CD4-positive, CD25-positive, alpha-beta regulatory T cell (primary cell): Measurements from ENCODE around the gene GANC. TPM values are rescaled to one million over a fixed set of nuclear protein-coding genes. Genes with fewer than 3 reads are reported as not detected.

Source experiments
- ATAC-seq, 2 donors: fragments of 150-1000 bp; cut with Tn5 transposase; one replicate each; pipeline ENCODE4 v1.10.0; 2021; ENCODE audit warnings: low read depth in 2 of 2, moderate number of reproducible peaks in 2 of 2, moderate library complexity in 1 of 2
- DNase-seq, 3 donors: peaks; one replicate each; pipeline versions ENCODE4 v3.0.0 to v3.0.0-alpha.2; 2012 to 2022; ENCODE audit warnings: mixed read lengths in 1 of 3
- H3K27ac ChIP-seq: one replicate; pipeline ENCODE4 v1.7.0; 2013; ENCODE audit warnings: mild to moderate bottlenecking, low read length; ENCODE audit not compliant: insufficient read depth, poor library complexity, severe bottlenecking
- H3K27me3 ChIP-seq: one replicate; pipeline ENCODE4 v1.7.0; 2013; ENCODE audit warnings: low read length; ENCODE audit not compliant: control insufficient read depth, insufficient read depth
- H3K36me3 ChIP-seq: one replicate; pipeline ENCODE4 v1.7.0; 2013; ENCODE audit warnings: mild to moderate bottlenecking, low read length, moderate library complexity; ENCODE audit not compliant: control insufficient read depth, insufficient read depth
- H3K4me1 ChIP-seq: 2 replicates; pipeline ENCODE4 v1.7.0; 2013; ENCODE audit warnings: mild to moderate bottlenecking, low read length; ENCODE audit not compliant: insufficient read depth, control insufficient read depth, poor library complexity, severe bottlenecking
- H3K4me3 ChIP-seq: one replicate; pipeline ENCODE4 v1.7.0; 2013; ENCODE audit warnings: low read depth, mild to moderate bottlenecking, low read length, moderate library complexity
- H3K9me3 ChIP-seq, 2 experiments: 1 replicate in 1 of 2; 2 replicates in 1 of 2; pipeline ENCODE4 v1.7.0; 2013; ENCODE audit warnings: low read length in 2 of 2, mild to moderate bottlenecking in 1 of 2, moderate library complexity in 1 of 2; ENCODE audit not compliant: control insufficient read depth in 2 of 2
- H3K27ac Mint-ChIP-seq, 3 donors: one replicate each; pipeline ENCODE4 v1.8.0; 2020 to 2022; ENCODE audit warnings: mild to moderate bottlenecking in 3 of 3, mixed read lengths in 3 of 3, moderate library complexity in 2 of 3
- H3K27me3 Mint-ChIP-seq: one replicate; pipeline ENCODE4 v1.8.0; 2022; ENCODE audit warnings: mild to moderate bottlenecking, mixed read lengths
- H3K36me3 Mint-ChIP-seq: one replicate; pipeline ENCODE4 v1.8.0; 2020; ENCODE audit warnings: mixed read lengths
- H3K4me1 Mint-ChIP-seq, 4 donors: one replicate each; pipeline ENCODE4 v1.8.0; 2020 to 2022; ENCODE audit warnings: mixed read lengths in 4 of 4, mild to moderate bottlenecking in 1 of 4
- H3K4me3 Mint-ChIP-seq, 4 donors: one replicate each; pipeline ENCODE4 v1.8.0; 2020 to 2022; ENCODE audit warnings: mild to moderate bottlenecking in 4 of 4, mixed read lengths in 4 of 4, moderate library complexity in 3 of 4
- H3K9me3 Mint-ChIP-seq, 7 donors: one replicate each; pipeline ENCODE4 v1.8.0; 2020 to 2022; ENCODE audit warnings: mixed read lengths in 7 of 7, mild to moderate bottlenecking in 3 of 7, moderate library complexity in 2 of 7
- polyA plus RNA-seq, 4 donors: library from polyadenylated mRNA; unstranded; fragments of 300-500 nt; fragmentation: Illumina TruSeq; gene quantifications; one replicate each; pipeline ENCODE4 v1.2.3, GENCODE V29; 2021
- total RNA-seq: library from RNA; stranded (reverse); gene quantifications from one replicate; pipeline ENCODE4 v1.2.3, GENCODE V29; 2022

The GANC gene
- total and polyA plus RNA-seq, 5 donors from 2014 or later: 10.2 to 33.8 (median 14.5) TPM

GRCh38 chr15:42273900-42274701, 1.1 kb downstream of the GANC start:
- Mint-ChIP-seq H3K4me3 (peak overlapping the region; percentile 94 to 100 (median 99)), H3K4me1 (peaks cover 27 to 66% (median 45%) of the 10 kb centered on the region in 4 donors), H3K36me3 (peaks cover 6% of the 10 kb centered on the region), H3K27ac (peak overlapping the region; percentile 99 to 100 (median 99)), H3K27me3 (peaks cover 4% of the 10 kb centered on the region), H3K9me3 (no peaks in the 10 kb centered on the region)
- peak; percentile 28 to 85 (median 69) for DNase-seq
- Histone ChIP-seq H3K27ac (peak overlapping the region; percentile 94), H3K9me3 (no peaks in the 10 kb centered on the region), H3K36me3 (peaks cover 6% of the 10 kb centered on the region), H3K27me3 (no peaks in the 10 kb centered on the region), H3K4me3 (peak overlapping the region; percentile 95), H3K4me1 (peaks cover 49% of the 10 kb centered on the region)
- ATAC-seq: peak; percentile 29 to 33

GRCh38 chr15:42274702-42274989, 1.6 kb downstream of the GANC start:
- Histone ChIP-seq H3K36me3 (peaks cover 11% of the 10 kb centered on the region), H3K4me3 (peak overlapping the region; percentile 95), H3K9me3 (no peaks in the 10 kb centered on the region), H3K27me3 (no peaks in the 10 kb centered on the region), H3K27ac (peak overlapping the region; percentile 94), H3K4me1 (peaks cover 46% of the 10 kb centered on the region)
- no peaks in the 10 kb centered on the region for H3K9me3 Mint-ChIP-seq
- DNase-seq (peak in 1 of 3 donors; percentile 5), ATAC-seq (no peak)
- peaks cover 4% of the 10 kb centered on the region for H3K27me3 Mint-ChIP-seq
- H3K4me1 Mint-ChIP-seq: peaks cover 27 to 62% (median 41%) of the 10 kb centered on the region in 4 donors
- H3K27ac Mint-ChIP-seq: peak overlapping the region; percentile 99 to 100 (median 99)
- peaks cover 6% of the 10 kb centered on the region for H3K36me3 Mint-ChIP-seq
- peak overlapping the region; percentile 94 to 100 (median 99) for H3K4me3 Mint-ChIP-seq

GRCh38 chr15:42275780-42276391, 2.9 kb downstream of the GANC start:
- DNase-seq: no peak
- no peaks in the 10 kb centered on the region for H3K9me3 Mint-ChIP-seq
- no peaks in the 10 kb centered on the region for H3K27me3 ChIP-seq
- H3K27ac Mint-ChIP-seq: peak overlapping the region; percentile 70 to 99 (median 99)
- ATAC-seq: no peak
- H3K27me3 Mint-ChIP-seq: peaks cover 4% of the 10 kb centered on the region
- peak overlapping the region; percentile 44 to 100 (median 86) for H3K4me3 Mint-ChIP-seq
- peak overlapping the region; percentile 95 for H3K4me3 ChIP-seq
- H3K36me3 Mint-ChIP-seq: peaks cover 10% of the 10 kb centered on the region
- H3K36me3 ChIP-seq: peaks cover 19% of the 10 kb centered on the region
- peaks cover 39% of the 10 kb centered on the region for H3K4me1 ChIP-seq
- no peaks in the 10 kb centered on the region for H3K9me3 ChIP-seq
- peak overlapping the region; percentile 94 for H3K27ac ChIP-seq
- H3K4me1 Mint-ChIP-seq: peaks cover 23 to 51% (median 33%) of the 10 kb centered on the region in 4 donors

GRCh38 chr15:42276762-42277161, 3.8 kb downstream of the GANC start:
- Mint-ChIP-seq H3K27me3 (peaks cover 4% of the 10 kb centered on the region), H3K27ac (no peak overlapping the region), H3K4me1 (peaks cover 17 to 42% (median 27%) of the 10 kb centered on the region in 4 donors), H3K4me3 (peak overlapping the region in 2 of 4 donors; percentile 4 to 24), H3K36me3 (peaks cover 10% of the 10 kb centered on the region), H3K9me3 (no peaks in the 10 kb centered on the region)
- H3K4me3 ChIP-seq: no peak overlapping the region
- peaks cover 25% of the 10 kb centered on the region for H3K36me3 ChIP-seq
- no peaks in the 10 kb centered on the region for H3K9me3 ChIP-seq
- H3K27me3 ChIP-seq: no peaks in the 10 kb centered on the region
- ATAC-seq (no peak), DNase-seq (no peak)
- peaks cover 30% of the 10 kb centered on the region for H3K4me1 ChIP-seq
- no peak overlapping the region for H3K27ac ChIP-seq

- DNase-seq: peak in 1 of 3 donors; percentile 29
- H3K36me3 Mint-ChIP-seq: peaks cover 15% of the 10 kb centered on the region
- no peak overlapping the region for H3K4me3 ChIP-seq
- peaks cover 12 to 21% (median 17%) of the 10 kb centered on the region in 4 donors for H3K4me1 Mint-ChIP-seq
- H3K27ac ChIP-seq: no peak overlapping the region
- no peaks in the 10 kb centered on the region for H3K9me3 ChIP-seq
- no peak overlapping the region for H3K27ac Mint-ChIP-seq
- peaks cover 15% of the 10 kb centered on the region for H3K4me1 ChIP-seq
- no peak for ATAC-seq
- no peaks in the 10 kb centered on the region for H3K9me3 Mint-ChIP-seq
- H3K27me3 Mint-ChIP-seq: no peaks in the 10 kb centered on the region
- peaks cover 43% of the 10 kb centered on the region for H3K36me3 ChIP-seq
- H3K27me3 ChIP-seq: no peaks in the 10 kb centered on the region
- H3K4me3 Mint-ChIP-seq: peak overlapping the region in 1 of 4 donors; percentile 56
These were observed 6.3 kb downstream of the GANC start for GRCh38 chr15:42279234-42279723.

GRCh38 chr15:42282344-42282743, 9.3 kb downstream of the GANC start:
- no peak overlapping the region for H3K4me3 Mint-ChIP-seq
- H3K4me1 Mint-ChIP-seq: peaks cover 0 to 6% (median 1%) of the 10 kb centered on the region in 4 donors
- Histone ChIP-seq H3K27ac (no peak overlapping the region), H3K27me3 (no peaks in the 10 kb centered on the region), H3K9me3 (no peaks in the 10 kb centered on the region), H3K4me3 (no peak overlapping the region), H3K4me1 (no peaks in the 10 kb centered on the region), H3K36me3 (peaks cover 46% of the 10 kb centered on the region)
- no peaks in the 10 kb centered on the region for H3K9me3 Mint-ChIP-seq
- H3K27me3 Mint-ChIP-seq: no peaks in the 10 kb centered on the region
- peaks cover 28% of the 10 kb centered on the region for H3K36me3 Mint-ChIP-seq
- ATAC-seq: no peak
- DNase-seq: no peak
- no peak overlapping the region for H3K27ac Mint-ChIP-seq

GRCh38 chr15:42282926-42283325, 9.9 kb downstream of the GANC start:
- Histone ChIP-seq H3K27me3 (no peaks in the 10 kb centered on the region), H3K4me3 (no peak overlapping the region), H3K4me1 (no peaks in the 10 kb centered on the region), H3K9me3 (no peaks in the 10 kb centered on the region), H3K36me3 (peaks cover 51% of the 10 kb centered on the region), H3K27ac (no peak overlapping the region)
- Mint-ChIP-seq H3K4me3 (no peak overlapping the region), H3K27me3 (no peaks in the 10 kb centered on the region), H3K27ac (no peak overlapping the region), H3K36me3 (peaks cover 31% of the 10 kb centered on the region), H3K4me1 (peaks cover 0 to 6% (median 1%) of the 10 kb centered on the region in 4 donors), H3K9me3 (no peaks in the 10 kb centered on the region)
- no peak for ATAC-seq
- DNase-seq: no peak
